ENCODE results near the gene SNTG2. TPM values are rescaled to one million over a fixed set of nuclear protein-coding genes. Genes with fewer than 3 reads are reported as not detected.

Gene SNTG2
- total and polyA plus RNA-seq, 10 donors: 1.9 to 59.4 (median 18.3) TPM

GRCh38 chr2:1246239-1246638, 295.6 kb downstream of the SNTG2 start:
- peaks cover 0 to 36% (median 2%) of the 10 kb centered on the region in 6 donors for H3K4me1 ChIP-seq
- TF ChIP-seq POLR2A (IDR thresholded peaks at IDR 0.05) (no peak), CTCF (IDR thresholded peaks at IDR 0.05 in 8 of 11, conservative IDR thresholded peaks at IDR 0.05 in 3 of 11) (peak in 1 of 11 experiments; percentile 5), POLR2AphosphoS5 (IDR thresholded peaks at IDR 0.05) (peak in 1 of 3 donors; percentile 27)
- H3K4me3 ChIP-seq: no peak overlapping the region
- no peaks in the 10 kb centered on the region for H3K27me3 ChIP-seq (replicated peaks in 1 of 7)
- DNase-seq: no peak
- H3K27ac ChIP-seq: no peak overlapping the region
- 67 to 73% (median 72%) methylated on average over 9 of the region's 9 CpGs for WGBS, 5 donors
- intact Hi-C loops (cut with DNase I; ENCODE audit: low total_unique reads): no loop called here
- no peaks in the 10 kb centered on the region for H3K36me3 ChIP-seq
- H3K9me3 ChIP-seq: no peaks in the 10 kb centered on the region

GRCh38 chr2:1246991-1247390, 296.3 kb downstream of the SNTG2 start:
- TF ChIP-seq POLR2A (IDR thresholded peaks at IDR 0.05) (no peak), POLR2AphosphoS5 (IDR thresholded peaks at IDR 0.05) (no peak), CTCF (IDR thresholded peaks at IDR 0.05 in 8 of 11, conservative IDR thresholded peaks at IDR 0.05 in 3 of 11) (no peak)
- intact Hi-C loops (cut with DNase I; ENCODE audit: low total_unique reads): no loop called here
- Histone ChIP-seq H3K4me1 (peaks cover 0 to 31% (median 2%) of the 10 kb centered on the region in 6 donors), H3K27me3 (replicated peaks in 1 of 7) (no peaks in the 10 kb centered on the region), H3K4me3 (no peak overlapping the region), H3K27ac (no peak overlapping the region), H3K36me3 (no peaks in the 10 kb centered on the region), H3K9me3 (no peaks in the 10 kb centered on the region)
- WGBS, 5 donors: 72 to 84% (median 77%) methylated on average over 3 of the region's 3 CpGs
- no peak for DNase-seq

- no peak for DNase-seq
- H3K4me1 ChIP-seq: peaks cover 0 to 28% (median 2%) of the 10 kb centered on the region in 6 donors
- no peaks in the 10 kb centered on the region for H3K36me3 ChIP-seq
- H3K27ac ChIP-seq: no peak overlapping the region
- 36 to 58% (median 46%) methylated on average over 5 of the region's 5 CpGs for WGBS, 5 donors
- intact Hi-C loops (cut with DNase I; ENCODE audit: low total_unique reads): no loop called here
- TF ChIP-seq CTCF (IDR thresholded peaks at IDR 0.05 in 8 of 11, conservative IDR thresholded peaks at IDR 0.05 in 3 of 11): no peak
- no peak for TF ChIP-seq POLR2AphosphoS5 (IDR thresholded peaks at IDR 0.05)
- TF ChIP-seq POLR2A (IDR thresholded peaks at IDR 0.05): no peak
- H3K27me3 ChIP-seq (replicated peaks in 1 of 7): no peaks in the 10 kb centered on the region
- no peaks in the 10 kb centered on the region for H3K9me3 ChIP-seq
- no peak overlapping the region for H3K4me3 ChIP-seq
These were observed 297.5 kb downstream of the SNTG2 start for GRCh38 chr2:1248187-1248586.

- Histone ChIP-seq H3K27ac (peak overlapping the region in 1 of 8 donors; percentile 29), H3K36me3 (no peaks in the 10 kb centered on the region), H3K27me3 (replicated peaks in 1 of 7) (no peaks in the 10 kb centered on the region), H3K4me3 (no peak overlapping the region), H3K9me3 (peaks cover 0 to 2% (median 0%) of the 10 kb centered on the region in 8 donors), H3K4me1 (peaks cover 0 to 19% (median 2%) of the 10 kb centered on the region in 6 donors)
- WGBS, 5 donors: 38 to 54% (median 44%) methylated on average over 9 to 10 of the region's 10 CpGs
- DNase-seq: no peak
- TF ChIP-seq POLR2A (IDR thresholded peaks at IDR 0.05) (no peak), POLR2AphosphoS5 (IDR thresholded peaks at IDR 0.05) (peak in 2 of 3 donors; percentile 12 to 44)
- intact Hi-C loops (cut with DNase I; ENCODE audit: low total_unique reads): no loop called here
These were observed 299.4 kb downstream of the SNTG2 start for GRCh38 chr2:1249897-1250687.

Measured in spleen (tissue), 11 donors.